Activated CD4-positive, alpha-beta T cell treated with anti-CD3 and anti-CD28 coated beads for 4 hours (primary cell): Measurements from ENCODE around the gene PPP1R14D.
A peak's percentile ranks its signal among the peaks of the same experiment; 100 is the strongest.

Source experiments
- DNase-seq, 2 donors: peaks; one replicate each; pipeline ENCODE4 v3.0.0-alpha.2; 2020

The PPP1R14D gene

GRCh38 chr15:40815042-40815698 is 13.3 kb downstream of the PPP1R14D start:
- no peak for DNase-seq

DNA sequence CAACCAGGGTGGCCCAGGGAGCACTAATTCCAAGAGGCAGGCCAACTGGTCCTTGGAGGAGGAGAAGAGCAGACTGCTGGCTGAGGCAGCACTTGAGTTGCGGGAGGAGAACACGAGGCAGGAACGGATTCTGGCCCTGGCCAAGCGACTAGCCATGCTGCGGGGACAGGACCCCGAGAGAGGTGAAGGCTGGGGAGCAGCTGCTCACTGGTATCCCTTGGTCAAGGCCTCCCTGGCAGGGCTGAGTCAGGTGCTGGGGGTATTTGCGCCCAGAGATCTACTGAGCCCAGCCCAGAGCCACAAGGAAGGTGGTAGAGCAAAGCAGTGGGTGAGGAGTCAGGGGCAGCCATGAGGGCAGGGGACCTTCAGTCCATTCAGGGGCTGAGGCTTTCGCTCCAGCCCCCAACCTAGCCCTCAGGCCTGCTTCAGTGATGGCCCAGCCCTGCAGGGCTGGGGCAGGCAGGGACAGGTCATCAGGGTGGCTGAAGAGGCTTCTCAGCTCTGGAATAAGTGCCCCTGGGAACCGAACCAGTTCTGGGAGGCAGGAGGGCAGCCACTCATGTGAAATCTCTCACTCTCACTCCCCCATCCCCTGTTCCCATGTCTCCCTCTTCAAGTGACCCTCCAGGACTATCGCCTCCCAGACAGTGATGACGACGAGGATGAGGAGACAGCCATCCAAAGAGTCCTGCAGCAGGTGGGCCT is 15.6 kb downstream of the PPP1R14D start:
- no peak for DNase-seq

DNA sequence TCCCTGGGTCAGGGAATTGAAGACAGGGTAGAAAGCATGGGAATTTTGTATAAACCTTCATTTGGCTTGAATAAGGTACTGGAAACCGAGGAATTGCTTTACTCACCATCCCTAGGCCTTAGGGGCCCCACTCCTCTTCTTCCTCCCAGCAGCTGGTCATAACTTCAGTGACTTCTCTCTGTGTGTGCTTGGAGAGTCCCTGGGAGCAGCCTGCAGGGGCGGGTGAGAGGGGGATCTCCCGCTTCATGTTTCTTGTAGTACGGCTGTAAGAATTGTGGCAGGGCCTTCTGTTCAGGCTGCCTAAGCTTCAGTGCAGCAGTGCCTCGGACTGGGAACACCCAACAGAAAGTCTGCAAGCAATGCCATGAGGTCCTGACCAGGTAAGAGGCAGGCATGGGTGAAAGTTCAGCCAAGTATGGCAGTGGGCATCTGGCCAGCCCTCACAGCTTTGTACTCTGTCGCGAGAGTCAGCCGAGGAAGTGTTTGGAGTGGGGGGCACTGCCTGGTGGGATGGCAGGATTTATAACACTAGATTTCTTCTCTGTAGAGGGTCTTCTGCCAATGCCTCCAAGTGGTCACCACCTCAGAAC is 19.6 kb downstream of the PPP1R14D start:
- no peak for DNase-seq

DNA sequence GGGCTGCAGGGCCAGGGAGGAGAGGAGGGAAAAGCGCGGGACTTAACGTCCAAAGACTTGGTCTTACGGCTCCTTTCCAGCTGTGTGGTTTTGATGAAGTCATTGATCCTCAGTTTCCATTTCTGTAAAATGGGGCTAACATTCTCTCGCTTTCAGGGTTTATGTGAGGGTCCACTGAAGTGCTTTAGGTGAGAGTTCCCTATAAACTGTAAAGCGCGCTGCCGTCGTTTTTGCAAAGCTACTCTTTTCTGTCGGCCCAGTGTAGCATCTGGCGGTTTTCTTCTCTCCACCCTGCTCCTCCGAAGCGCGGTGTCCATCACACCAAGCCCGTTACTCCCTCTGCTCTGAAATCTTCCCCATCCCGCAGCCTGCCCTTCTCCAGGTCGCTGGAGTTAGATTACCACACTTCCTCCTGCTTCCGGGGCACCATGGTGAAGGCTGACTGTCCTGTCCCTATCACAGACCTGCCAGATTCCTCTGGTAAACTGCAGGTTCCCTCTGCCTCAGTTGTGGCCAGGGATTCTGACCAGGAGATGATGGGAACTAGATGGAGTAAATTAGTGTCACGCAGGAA is 20.5 kb downstream of the PPP1R14D start:
- DNase-seq = no peak

- peak; percentile 94 for DNase-seq
These were observed 21.2 kb downstream of the PPP1R14D start, which contains the start of the genes DNAJC17 and ZFYVE19 for GRCh38 chr15:40807028-40807887. Gene DNAJC17, minus strand, starts transcription at chr15:40807473. Its CDS starts 27 bp downstream, at chr15:40807446. Gene ZFYVE19, plus strand, starts transcription at chr15:40807089. Its CDS starts 501 bp downstream, at chr15:40807590.

GRCh38 chr15:40806672-40807027 is 21.9 kb downstream of the PPP1R14D start:
- DNase-seq = no peak

GRCh38 chr15:40803688-40804087 is 24.8 kb downstream of the PPP1R14D start:
- DNase-seq = no peak

GRCh38 chr15:40803076-40803475 is 25.4 kb downstream of the PPP1R14D start:
- no peak for DNase-seq

DNA sequence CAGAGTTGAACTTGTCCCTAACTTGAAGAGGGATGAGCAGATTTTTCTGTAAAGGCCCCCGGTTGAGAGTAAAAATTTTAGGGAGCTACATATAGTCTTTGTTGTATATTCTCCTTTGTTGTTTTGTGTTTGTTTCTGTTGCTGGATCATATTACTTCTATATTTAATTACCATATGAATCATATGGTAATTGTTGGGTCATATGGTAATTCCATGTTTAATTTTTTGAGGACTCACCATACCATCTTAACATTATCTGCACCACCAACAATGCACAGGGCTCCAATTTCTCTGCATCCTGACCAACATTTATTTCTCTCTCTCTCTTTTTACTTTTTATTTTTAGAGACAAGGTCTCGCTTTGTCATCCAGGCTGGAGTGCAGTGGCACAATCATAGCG is 29.0 kb downstream of the PPP1R14D start:
- DNase-seq = no peak

DNA sequence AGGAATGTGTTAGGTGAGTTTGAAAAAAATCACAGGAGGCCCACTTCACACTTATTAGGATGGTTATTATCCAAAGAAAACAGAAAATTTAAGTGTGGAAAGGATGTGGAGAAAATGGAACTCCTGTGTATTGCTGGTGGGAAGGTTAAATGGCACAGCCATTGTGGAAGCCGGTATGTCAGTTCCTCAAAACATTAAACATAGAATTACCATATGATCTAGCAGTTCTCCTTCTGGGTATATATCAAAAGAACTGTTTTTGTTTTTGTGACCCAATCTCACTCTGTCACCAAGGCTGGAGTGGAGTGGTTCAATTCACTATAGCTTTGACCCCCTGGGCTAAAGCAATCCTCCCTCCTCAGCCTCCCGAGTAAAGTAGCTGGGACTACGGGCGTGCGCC is 32.0 kb downstream of the PPP1R14D start:
- no peak for DNase-seq

- DNase-seq = no peak
These were observed 32.5 kb downstream of the PPP1R14D start for GRCh38 chr15:40796041-40796440.

DNA sequence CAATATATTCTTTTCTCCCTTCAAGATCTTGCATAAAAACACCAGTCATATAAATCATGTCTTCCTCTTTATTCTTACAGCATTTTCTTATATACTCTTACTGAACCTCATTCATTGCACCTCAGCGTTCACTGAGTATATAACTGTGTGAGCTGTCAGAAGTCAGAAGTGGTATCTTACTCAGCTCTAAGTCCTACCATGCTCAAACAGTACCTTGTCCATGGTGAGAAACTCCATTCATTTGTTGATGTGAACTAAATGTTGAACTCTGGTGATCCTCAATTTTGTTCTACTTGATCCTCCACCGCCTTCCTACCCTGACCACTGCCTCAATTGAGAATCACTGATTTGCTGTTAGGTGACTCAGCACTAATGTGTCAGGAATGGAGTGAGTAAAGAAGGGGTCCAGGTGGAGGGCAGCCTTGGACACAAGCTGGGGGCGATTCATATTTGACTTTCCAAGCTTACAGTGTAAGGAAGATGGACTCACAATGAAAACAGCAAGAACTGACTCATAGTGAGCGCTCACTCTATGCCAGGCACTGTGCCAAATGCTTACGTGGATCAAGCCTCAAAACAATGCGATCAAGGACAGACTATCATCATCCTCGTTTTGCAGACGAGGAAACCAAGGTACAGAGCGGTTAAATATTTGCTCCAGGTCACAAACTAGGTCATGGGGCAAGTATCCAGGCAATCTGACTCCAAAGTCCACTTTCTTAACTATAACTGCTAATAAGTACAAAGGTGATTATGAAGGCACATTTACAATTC is 35.1 kb downstream of the PPP1R14D start:
- DNase-seq = no peak

DNA sequence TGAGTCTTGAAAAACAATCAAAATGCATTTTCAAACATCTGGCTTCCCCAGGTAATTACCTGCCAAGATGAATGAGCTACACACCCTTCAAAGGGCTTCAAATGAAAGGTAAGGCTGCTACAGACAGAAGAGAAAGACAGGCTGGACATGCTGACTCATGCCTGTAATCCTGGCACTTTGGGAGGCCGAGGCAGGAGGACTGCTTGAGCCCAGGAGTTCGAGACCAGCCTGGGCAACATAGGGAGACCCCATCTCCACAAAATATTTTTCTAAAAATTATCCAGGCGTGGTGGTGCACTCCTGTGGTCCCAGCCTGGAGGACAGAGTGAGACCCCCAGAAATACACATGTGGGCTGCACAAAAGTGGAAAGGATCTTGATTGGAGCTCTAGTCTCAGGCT is 36.1 kb downstream of the PPP1R14D start:
- no peak for DNase-seq

GRCh38 chr15:40790718-40791117 is 37.8 kb downstream of the PPP1R14D start:
- DNase-seq = no peak

GRCh38 chr15:40789999-40790398 is 38.5 kb downstream of the PPP1R14D start:
- DNase-seq = no peak

DNA sequence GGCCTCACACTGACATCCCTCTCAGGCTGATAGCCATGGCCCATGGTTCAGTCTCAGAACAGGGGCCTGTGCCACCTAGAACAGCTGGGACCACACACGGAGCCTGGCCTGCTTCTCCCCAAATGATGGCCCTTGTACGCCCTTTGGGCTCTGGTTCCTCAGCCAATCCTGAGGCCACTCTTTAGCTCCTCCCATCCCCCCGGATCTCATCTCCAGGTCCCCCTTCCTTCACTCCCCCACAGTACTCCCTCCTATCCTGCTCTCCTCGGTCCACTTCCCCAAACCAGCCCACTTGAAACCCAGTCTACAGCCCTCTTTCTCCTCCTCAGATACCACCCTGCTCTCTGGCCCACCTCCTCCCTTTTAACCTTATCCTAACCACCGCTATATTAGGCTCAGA is 39.4 kb downstream of the PPP1R14D start:
- DNase-seq = no peak

- no peak for DNase-seq
These were observed 40.5 kb downstream of the PPP1R14D start for GRCh38 chr15:40787991-40788390.

DNA sequence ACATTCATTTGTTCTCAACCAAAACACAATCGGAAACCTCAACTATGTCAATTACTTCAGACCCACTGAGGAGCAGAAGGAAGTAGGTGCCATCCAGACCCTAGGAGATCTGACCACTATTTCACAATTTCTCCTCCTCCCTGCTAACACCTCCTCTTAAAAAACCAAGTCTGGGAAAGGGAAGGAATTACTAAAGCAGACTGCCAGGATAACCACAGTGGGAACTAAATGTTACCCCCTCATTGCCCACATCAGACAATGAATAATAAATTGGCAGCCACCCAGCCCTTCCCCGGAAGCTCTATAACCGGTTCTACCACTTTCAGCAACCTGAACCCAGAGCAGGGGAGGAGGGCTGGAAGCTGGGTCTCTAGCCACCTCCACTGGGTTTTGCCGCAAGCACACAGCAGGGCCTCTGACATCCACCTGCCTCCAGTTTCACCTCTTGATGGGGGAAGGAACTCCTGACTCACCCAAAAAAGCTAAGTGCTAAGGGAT is 41.1 kb downstream of the PPP1R14D start:
- DNase-seq = peak; percentile 71 to 75

DNA sequence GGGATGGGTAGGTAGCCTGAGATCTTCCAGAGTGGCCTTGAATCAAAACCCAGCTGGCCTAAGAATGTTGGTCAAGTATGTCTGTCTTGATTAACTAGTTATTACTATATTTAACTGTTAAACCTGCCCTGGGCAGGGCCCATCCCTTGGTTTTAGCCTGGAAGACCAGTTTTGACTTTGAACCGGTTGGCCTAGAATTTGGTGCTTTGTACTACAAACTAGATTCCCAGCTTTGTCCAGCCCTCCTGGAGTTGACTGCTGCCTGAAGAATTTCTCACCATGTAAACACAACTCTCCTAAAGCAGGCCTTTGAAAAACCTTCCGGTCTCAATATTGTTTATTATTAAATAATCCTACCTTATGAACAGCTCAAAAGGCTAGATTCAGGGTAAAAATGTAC is 42.7 kb downstream of the PPP1R14D start:
- no peak for DNase-seq

- DNase-seq = no peak
These were observed 43.3 kb downstream of the PPP1R14D start for GRCh38 chr15:40785164-40785563.

GRCh38 chr15:40782609-40783227 is 45.8 kb downstream of the PPP1R14D start:
- peak; percentile 78 to 80 for DNase-seq
